H9 (cell line): ENCODE data around the gene ZBTB16. TPM values are rescaled to one million over a fixed set of nuclear protein-coding genes. Genes with fewer than 3 reads are reported as not detected.

ENCODE experiments used
- DNase-seq: peaks from one replicate; pipeline ENCODE4 v3.0.0-alpha.2; 2017
- H2AFZ ChIP-seq: one replicate; pipeline ENCODE4 v1.6.1; 2013; ENCODE audit warnings: mild to moderate bottlenecking, low read length, control low read depth, moderate library complexity
- H2AK5ac ChIP-seq: 2 replicates; pipeline ENCODE4 v1.6.1; 2013; ENCODE audit warnings: low read length, control low read depth, mixed read lengths; ENCODE audit not compliant: insufficient read length
- H2BK120ac ChIP-seq: one replicate; pipeline ENCODE4 v1.6.1; 2013; ENCODE audit warnings: low read depth, mild to moderate bottlenecking, low read length, control low read depth, inconsistent platforms; ENCODE audit not compliant: poor library complexity, severe bottlenecking
- H2BK12ac ChIP-seq: 2 replicates; pipeline ENCODE4 v1.6.1; 2013; ENCODE audit warnings: low read length, control low read depth, mixed read lengths, low read depth; ENCODE audit not compliant: insufficient read length
- H2BK15ac ChIP-seq: 2 replicates; pipeline ENCODE4 v1.6.1; 2013; ENCODE audit warnings: low read depth, low read length, control low read depth
- H2BK20ac ChIP-seq: one replicate; pipeline ENCODE4 v1.6.1; 2013; ENCODE audit warnings: low read depth, mild to moderate bottlenecking, low read length, control low read depth, inconsistent platforms; ENCODE audit not compliant: poor library complexity, severe bottlenecking
- H2BK5ac ChIP-seq: 2 replicates; pipeline ENCODE4 v1.6.1; 2013; ENCODE audit warnings: low read length, control low read depth, mixed read lengths; ENCODE audit not compliant: insufficient read length
- H3K14ac ChIP-seq: 2 replicates; pipeline ENCODE4 v1.6.1; 2013; ENCODE audit warnings: low read length, control low read depth; ENCODE audit not compliant: insufficient read depth
- H3K18ac ChIP-seq: 2 replicates; pipeline ENCODE4 v1.6.1; 2013; ENCODE audit warnings: low read depth, mild to moderate bottlenecking, mixed read lengths, low read length, control low read depth; ENCODE audit not compliant: insufficient read length
- H3K23ac ChIP-seq: 2 replicates; pipeline ENCODE4 v1.6.1; 2013; ENCODE audit warnings: low read length, control low read depth, mixed read lengths, low read depth; ENCODE audit not compliant: insufficient read length
- H3K23me2 ChIP-seq: 2 replicates; pipeline ENCODE4 v1.6.1; 2013; ENCODE audit warnings: low read depth, mild to moderate bottlenecking, mixed read lengths, low read length, control low read depth; ENCODE audit not compliant: insufficient read length, poor library complexity, severe bottlenecking
- H3K27ac ChIP-seq: 2 replicates; pipeline ENCODE4 v1.5.1; 2013; ENCODE audit warnings: low read length, control low read depth, mixed read lengths, low read depth; ENCODE audit not compliant: insufficient read length
- H3K27me3 ChIP-seq: 2 replicates; pipeline ENCODE4 v1.6.1; 2013; ENCODE audit warnings: low read length, control low read depth, inconsistent platforms; ENCODE audit not compliant: insufficient read depth
- H3K4ac ChIP-seq: 2 replicates; pipeline ENCODE4 v1.6.1; 2013; ENCODE audit warnings: low read depth, mild to moderate bottlenecking, control low read depth, inconsistent platforms, low read length, moderate library complexity
- H3K4me1 ChIP-seq: 2 replicates; pipeline ENCODE4 v1.6.1; 2013; ENCODE audit warnings: low read length, control low read depth, inconsistent platforms; ENCODE audit not compliant: insufficient read depth
- H3K4me2 ChIP-seq: 2 replicates; pipeline ENCODE4 v1.6.1; 2013; ENCODE audit warnings: low read length, control low read depth, mixed read lengths; ENCODE audit not compliant: insufficient read length, insufficient read depth
- H3K56ac ChIP-seq: 2 replicates; pipeline ENCODE4 v1.6.1; 2013; ENCODE audit warnings: low read depth, mild to moderate bottlenecking, mixed read lengths, low read length, control low read depth; ENCODE audit not compliant: insufficient read length
- H3K79me1 ChIP-seq: 2 replicates; pipeline ENCODE4 v1.6.1; 2013; ENCODE audit warnings: low read depth, mild to moderate bottlenecking, moderate library complexity, low read length, control low read depth, inconsistent platforms; ENCODE audit not compliant: insufficient read depth, poor library complexity, severe bottlenecking
- H3K79me2 ChIP-seq: 2 replicates; pipeline ENCODE4 v1.6.1; 2013; ENCODE audit warnings: low read length, control low read depth, inconsistent platforms; ENCODE audit not compliant: insufficient read depth
- H3K9ac ChIP-seq: 2 replicates; pipeline ENCODE4 v1.6.1; 2013; ENCODE audit warnings: low read length, control low read depth, mixed read lengths; ENCODE audit not compliant: insufficient read length; ENCODE audit errors: extremely low read depth
- H3K9me3 ChIP-seq: one replicate; pipeline ENCODE4 v1.6.1; 2013; ENCODE audit warnings: low read depth, low read length, inconsistent platforms; ENCODE audit not compliant: control insufficient read depth
- H3T11ph ChIP-seq: one replicate; pipeline ENCODE4 v1.6.1; 2013; ENCODE audit warnings: mild to moderate bottlenecking, low read length, control low read depth, inconsistent platforms
- H4K20me1 ChIP-seq: one replicate; pipeline ENCODE4 v1.6.1; 2013; ENCODE audit not compliant: control insufficient read depth, insufficient read length, insufficient read depth
- H4K5ac ChIP-seq: 2 replicates; pipeline ENCODE4 v1.6.1; 2013; ENCODE audit warnings: low read depth, mild to moderate bottlenecking, mixed read lengths, low read length, control low read depth; ENCODE audit not compliant: insufficient read length
- H4K8ac ChIP-seq: replicated peaks from 2 replicates; pipeline ENCODE4 v1.6.1; 2013; ENCODE audit warnings: low read length, control low read depth, mixed read lengths, low read depth; ENCODE audit not compliant: insufficient read length
- H4K91ac ChIP-seq: 2 replicates; pipeline ENCODE4 v1.6.1; 2013; ENCODE audit warnings: low read depth, mild to moderate bottlenecking, moderate library complexity, mixed read lengths, low read length, control low read depth; ENCODE audit not compliant: insufficient read length
- H3K27ac Mint-ChIP-seq, 3 experiments: 2 replicates in 2 of 3; 3 replicates in 1 of 3; pipeline ENCODE4 v1.8.0; 2020 to 2021; ENCODE audit warnings: mixed read lengths in 3 of 3, mild to moderate bottlenecking in 1 of 3, moderate library complexity in 1 of 3
- H3K27me3 Mint-ChIP-seq: 2 replicates; pipeline ENCODE4 v1.8.0; 2021; ENCODE audit warnings: low read depth, mild to moderate bottlenecking, moderate library complexity, mixed read lengths
- H3K36me3 Mint-ChIP-seq, 3 experiments: 2 replicates in 2 of 3; 3 replicates in 1 of 3; pipeline ENCODE4 v1.8.0; 2020 to 2021; ENCODE audit warnings: low read depth in 3 of 3, mixed read lengths in 3 of 3; ENCODE audit not compliant: insufficient read depth in 1 of 3
- H3K4me1 Mint-ChIP-seq, 2 experiments: 2 replicates each; pipeline ENCODE4 v1.8.0; 2020; ENCODE audit warnings: mixed read lengths in 2 of 2
- H3K4me3 Mint-ChIP-seq, 2 experiments: 2 replicates in 1 of 2; 3 replicates in 1 of 2; pipeline ENCODE4 v1.8.0; 2020 to 2021; ENCODE audit warnings: mild to moderate bottlenecking in 2 of 2, mixed read lengths in 2 of 2, moderate library complexity in 1 of 2
- H3K9me3 Mint-ChIP-seq, 2 experiments: 2 replicates in 1 of 2; 3 replicates in 1 of 2; pipeline ENCODE4 v1.8.0; 2020; ENCODE audit warnings: mild to moderate bottlenecking in 2 of 2, mixed read lengths in 2 of 2, moderate library complexity in 1 of 2
- WGBS: extraction: QIAGEN DNeasy Blood & Tissue Kit; methylation state at CpG from one replicate; pipeline ENCODE4 v1.1.7; 2013; ENCODE audit warnings: missing lambda C conversion rate, low lambda C conversion rate, mixed read lengths; ENCODE audit not compliant: insufficient read length; ENCODE audit errors: extremely low coverage; 5-methylcytosine and 5-hydroxymethylcytosine counted together
- total RNA-seq: library from RNA; stranded (reverse); gene quantifications from 2 replicates; pipeline ENCODE4 v1.2.1, GENCODE V29; 2021
- TF ChIP-seq, protein P1 (sequence below): fragments of 200-600 bp; sonication (generic); conservative IDR thresholded peaks from 3 replicates; pipeline ENCODE4 v1.8.0; 2021; ENCODE audit warnings: antibody characterized with exemption, mild to moderate bottlenecking

The ZBTB16 gene
- total RNA-seq, 1 experiment from 2014 or later, result not detected

GRCh38 chr11:114155116-114155515 lies 95.6 kb downstream of the ZBTB16 start:
- Histone ChIP-seq H2BK20ac (no peak overlapping the region), H3K23me2 (no peaks in the 10 kb centered on the region), H2AFZ (no peak overlapping the region), H4K8ac (no peak overlapping the region), H4K5ac (no peak overlapping the region), H3K27ac (no peak overlapping the region), H3K56ac (no peak overlapping the region), H3K14ac (no peak overlapping the region; the same call in 1 of the 2 replicates), H4K20me1 (no peaks in the 10 kb centered on the region), H3K4me1 (no peaks in the 10 kb centered on the region; the same call in 1 of the 2 replicates), H3K79me1 (no peaks in the 10 kb centered on the region), H2BK120ac (no peak overlapping the region), H3K9ac (no peak overlapping the region), H3K18ac (no peak overlapping the region), H3T11ph (no peak overlapping the region), H4K91ac (no peak overlapping the region), H2BK15ac (no peak overlapping the region), H3K79me2 (no peaks in the 10 kb centered on the region), H2BK12ac (no peak overlapping the region), H3K27me3 (no peaks in the 10 kb centered on the region; the same call in 1 of the 2 replicates), H2BK5ac (no peak overlapping the region), H3K4ac (no peak overlapping the region), H2AK5ac (no peak overlapping the region), H3K23ac (no peak overlapping the region), H3K9me3 (no peaks in the 10 kb centered on the region), H3K4me2 (no peak overlapping the region)
- Mint-ChIP-seq H3K27ac (no peak overlapping the region; a peak in 1 of 7 replicates), H3K36me3 (no peaks in the 10 kb centered on the region; a peak in 1 of 7 replicates), H3K4me1 (peaks cover 2 to 10% of the 10 kb centered on the region in 2 experiments), H3K9me3 (no peaks in the 10 kb centered on the region), H3K4me3 (no peak overlapping the region), H3K27me3 (peaks cover 21% of the 10 kb centered on the region)
- TF ChIP-seq, protein P1, sequence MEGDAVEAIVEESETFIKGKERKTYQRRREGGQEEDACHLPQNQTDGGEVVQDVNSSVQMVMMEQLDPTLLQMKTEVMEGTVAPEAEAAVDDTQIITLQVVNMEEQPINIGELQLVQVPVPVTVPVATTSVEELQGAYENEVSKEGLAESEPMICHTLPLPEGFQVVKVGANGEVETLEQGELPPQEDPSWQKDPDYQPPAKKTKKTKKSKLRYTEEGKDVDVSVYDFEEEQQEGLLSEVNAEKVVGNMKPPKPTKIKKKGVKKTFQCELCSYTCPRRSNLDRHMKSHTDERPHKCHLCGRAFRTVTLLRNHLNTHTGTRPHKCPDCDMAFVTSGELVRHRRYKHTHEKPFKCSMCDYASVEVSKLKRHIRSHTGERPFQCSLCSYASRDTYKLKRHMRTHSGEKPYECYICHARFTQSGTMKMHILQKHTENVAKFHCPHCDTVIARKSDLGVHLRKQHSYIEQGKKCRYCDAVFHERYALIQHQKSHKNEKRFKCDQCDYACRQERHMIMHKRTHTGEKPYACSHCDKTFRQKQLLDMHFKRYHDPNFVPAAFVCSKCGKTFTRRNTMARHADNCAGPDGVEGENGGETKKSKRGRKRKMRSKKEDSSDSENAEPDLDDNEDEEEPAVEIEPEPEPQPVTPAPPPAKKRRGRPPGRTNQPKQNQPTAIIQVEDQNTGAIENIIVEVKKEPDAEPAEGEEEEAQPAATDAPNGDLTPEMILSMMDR, result no peak
- DNase-seq, result no peak
- WGBS, result no CpG with 5 or more reads among the region's 15 CpGs
